HG03439 (cell line): Measurements from ENCODE around the gene RPS27A.
"Not testable (repeated sequence)": the region's sequence is repeated elsewhere in the genome, so short reads cannot be mapped to it uniquely, and the experiment has no call there.

Experiments used
- ATAC-seq: cut with Tn5 transposase; IDR thresholded peaks from one replicate; pipeline ENCODE4 v1.9.1; 2021; ENCODE audit warnings: mild to moderate bottlenecking, moderate library complexity; ENCODE audit not compliant: unreplicated experiment

The RPS27A gene

GRCh38 chr2:55236992-55237543 is 4.6 kb downstream of the RPS27A start:
- ATAC-seq = no peak

- no peak for ATAC-seq
Observed at GRCh38 chr2:55239656-55240222, 7.3 kb downstream of the RPS27A start.

- ATAC-seq = not testable (repeated sequence)
Observed at GRCh38 chr2:55241582-55241981, 9.1 kb downstream of the RPS27A start.

- ATAC-seq = no peak
Observed at GRCh38 chr2:55242617-55243016, 10.1 kb downstream of the RPS27A start.

GRCh38 chr2:55245411-55245810 is 12.9 kb downstream of the RPS27A start:
- ATAC-seq = no peak

- no peak for ATAC-seq
Observed at GRCh38 chr2:55247025-55247424, 14.5 kb downstream of the RPS27A start.

GRCh38 chr2:55252832-55253231 is 20.3 kb downstream of the RPS27A start:
- no peak for ATAC-seq

- ATAC-seq = not testable (repeated sequence)
Observed at GRCh38 chr2:55259586-55259985, 27.1 kb downstream of the RPS27A start.

GRCh38 chr2:55268288-55268906 is 35.9 kb downstream of the RPS27A start:
- ATAC-seq = no peak

- peak; percentile 99 for ATAC-seq
Observed at GRCh38 chr2:55268907-55269644, 36.6 kb downstream of the RPS27A start, which contains the start of gene MTIF2. Gene MTIF2 (minus strand): TSS chr2:55269231. CDS start chr2:55263858, 5,373 bp downstream.

- ATAC-seq = no peak
Observed at GRCh38 chr2:55269645-55269990, 37.1 kb downstream of the RPS27A start.

- ATAC-seq = not testable (repeated sequence)
Observed at GRCh38 chr2:55274346-55274745, 41.9 kb downstream of the RPS27A start.

GRCh38 chr2:55277310-55277709 is 44.8 kb downstream of the RPS27A start:
- ATAC-seq = no peak

GRCh38 chr2:55279214-55279835 is 46.8 kb downstream of the RPS27A start:
- ATAC-seq = not testable (repeated sequence)

GRCh38 chr2:55279859-55280424 is 47.5 kb downstream of the RPS27A start:
- ATAC-seq = not testable (repeated sequence)

- ATAC-seq = not testable (repeated sequence)
Observed at GRCh38 chr2:55280851-55281546, 48.5 kb downstream of the RPS27A start.

GRCh38 chr2:55282110-55282917 is 49.8 kb downstream of the RPS27A start:
- peak; percentile 98 for ATAC-seq

- no peak for ATAC-seq
Observed at GRCh38 chr2:55283083-55283482, 50.6 kb downstream of the RPS27A start.
